ENCODE data around the gene ZNF821.
"Not testable (repeated sequence)": the region's sequence is repeated elsewhere in the genome, so short reads cannot be mapped to it uniquely, and the experiment has no call there.

The ZNF821 gene

GRCh38 chr16:71915350-71915749 is 31.4 kb upstream of the ZNF821 start:
- no peak for DNase-seq (ENCODE audit: low read depth, low spot score)
- Histone ChIP-seq H3K9me3 (ENCODE audit: insufficient read depth, low read length) (peaks cover 12% of the 10 kb centered on the region), H3K27me3 (ENCODE audit: insufficient read depth, insufficient read length) (no peaks in the 10 kb centered on the region), H3K4me3 (ENCODE audit: insufficient read length, low read depth) (no peak overlapping the region), H3K9ac (ENCODE audit: insufficient read length, low read depth) (no peak overlapping the region), H3K4me1 (ENCODE audit: insufficient read depth, insufficient read length) (peaks cover 3% of the 10 kb centered on the region), H3K36me3 (ENCODE audit: insufficient read depth, insufficient read length, low read length) (peaks cover 70% of the 10 kb centered on the region)
- TF ChIP-seq SUZ12 (IDR thresholded peaks at IDR 0.05; ENCODE audit: extremely low read depth, insufficient read depth, insufficient read length): no peak
- no peak for TF ChIP-seq ZNF274 (IDR thresholded peaks at IDR 0.05; ENCODE audit: low read depth, low read length)
- TF ChIP-seq YY1 (IDR thresholded peaks at IDR 0.05; ENCODE audit: insufficient read depth, insufficient read length): no peak

GRCh38 chr16:71914802-71915201 is 30.8 kb upstream of the ZNF821 start:
- TF ChIP-seq ZNF274 (IDR thresholded peaks at IDR 0.05; ENCODE audit: low read depth, low read length): no peak
- TF ChIP-seq SUZ12 (IDR thresholded peaks at IDR 0.05; ENCODE audit: extremely low read depth, insufficient read depth, insufficient read length): no peak
- no peak for TF ChIP-seq YY1 (IDR thresholded peaks at IDR 0.05; ENCODE audit: insufficient read depth, insufficient read length)
- Histone ChIP-seq H3K9me3 (ENCODE audit: insufficient read depth, low read length) (peaks cover 12% of the 10 kb centered on the region), H3K4me3 (ENCODE audit: insufficient read length, low read depth) (no peak overlapping the region), H3K9ac (ENCODE audit: insufficient read length, low read depth) (no peak overlapping the region), H3K4me1 (ENCODE audit: insufficient read depth, insufficient read length) (peaks cover 3% of the 10 kb centered on the region), H3K27me3 (ENCODE audit: insufficient read depth, insufficient read length) (no peaks in the 10 kb centered on the region), H3K36me3 (ENCODE audit: insufficient read depth, insufficient read length, low read length) (peaks cover 64% of the 10 kb centered on the region)
- no peak for DNase-seq (ENCODE audit: low read depth, low spot score)

- Histone ChIP-seq H3K4me1 (ENCODE audit: insufficient read depth, insufficient read length) (peaks cover 3% of the 10 kb centered on the region), H3K27me3 (ENCODE audit: insufficient read depth, insufficient read length) (no peaks in the 10 kb centered on the region), H3K36me3 (ENCODE audit: insufficient read depth, insufficient read length, low read length) (peaks cover 57% of the 10 kb centered on the region), H3K9me3 (ENCODE audit: insufficient read depth, low read length) (no peaks in the 10 kb centered on the region), H3K4me3 (ENCODE audit: insufficient read length, low read depth) (no peak overlapping the region), H3K9ac (ENCODE audit: insufficient read length, low read depth) (no peak overlapping the region)
- no peak for DNase-seq (ENCODE audit: low read depth, low spot score)
- TF ChIP-seq SUZ12 (IDR thresholded peaks at IDR 0.05; ENCODE audit: extremely low read depth, insufficient read depth, insufficient read length): no peak
- no peak for TF ChIP-seq YY1 (IDR thresholded peaks at IDR 0.05; ENCODE audit: insufficient read depth, insufficient read length)
- no peak for TF ChIP-seq ZNF274 (IDR thresholded peaks at IDR 0.05; ENCODE audit: low read depth, low read length)
Measured at GRCh38 chr16:71912534-71913275, 28.7 kb upstream of the ZNF821 start.

GRCh38 chr16:71911121-71911520 is 27.1 kb upstream of the ZNF821 start:
- Histone ChIP-seq H3K27me3 (ENCODE audit: insufficient read depth, insufficient read length) (no peaks in the 10 kb centered on the region), H3K9me3 (ENCODE audit: insufficient read depth, low read length) (no peaks in the 10 kb centered on the region)

GRCh38 chr16:71905765-71906164 is 21.8 kb upstream of the ZNF821 start:
- not testable (repeated sequence) for H3K27me3 ChIP-seq (ENCODE audit: insufficient read depth, insufficient read length); H3K9ac ChIP-seq (ENCODE audit: insufficient read length, low read depth); DNase-seq (ENCODE audit: low read depth, low spot score); H3K9me3 ChIP-seq (ENCODE audit: insufficient read depth, low read length); H3K4me3 ChIP-seq (ENCODE audit: insufficient read length, low read depth); H3K4me1 ChIP-seq (ENCODE audit: insufficient read depth, insufficient read length)
- peaks cover 34% of the 10 kb centered on the region for H3K36me3 ChIP-seq (ENCODE audit: insufficient read depth, insufficient read length, low read length)

More at GRCh38 chr16:71911121-71911520, 27.1 kb upstream of the ZNF821 start:
- Histone ChIP-seq H3K4me3 (ENCODE audit: insufficient read length, low read depth) (no peak overlapping the region), H3K36me3 (ENCODE audit: insufficient read depth, insufficient read length, low read length) (peaks cover 42% of the 10 kb centered on the region), H3K4me1 (ENCODE audit: insufficient read depth, insufficient read length) (peaks cover 3% of the 10 kb centered on the region), H3K9ac (ENCODE audit: insufficient read length, low read depth) (no peak overlapping the region)
- no peak for DNase-seq (ENCODE audit: low read depth, low spot score)
- no peak for TF ChIP-seq SUZ12 (IDR thresholded peaks at IDR 0.05; ENCODE audit: extremely low read depth, insufficient read depth, insufficient read length)
- no peak for TF ChIP-seq YY1 (IDR thresholded peaks at IDR 0.05; ENCODE audit: insufficient read depth, insufficient read length)
- TF ChIP-seq ZNF274 (IDR thresholded peaks at IDR 0.05; ENCODE audit: low read depth, low read length): no peak

GRCh38 chr16:71904239-71904638 is 20.3 kb upstream of the ZNF821 start:
- no peaks in the 10 kb centered on the region for H3K27me3 ChIP-seq (ENCODE audit: insufficient read depth, insufficient read length)
- DNase-seq (ENCODE audit: low read depth, low spot score): no peak
- TF ChIP-seq YY1 (IDR thresholded peaks at IDR 0.05; ENCODE audit: insufficient read depth, insufficient read length) (no peak), ZNF274 (IDR thresholded peaks at IDR 0.05; ENCODE audit: low read depth, low read length) (no peak), SUZ12 (IDR thresholded peaks at IDR 0.05; ENCODE audit: extremely low read depth, insufficient read depth, insufficient read length) (no peak)
- H3K9ac ChIP-seq (ENCODE audit: insufficient read length, low read depth): no peak overlapping the region
- peaks cover 30% of the 10 kb centered on the region for H3K36me3 ChIP-seq (ENCODE audit: insufficient read depth, insufficient read length, low read length)
- no peaks in the 10 kb centered on the region for H3K4me1 ChIP-seq (ENCODE audit: insufficient read depth, insufficient read length)
- no peak overlapping the region for H3K4me3 ChIP-seq (ENCODE audit: insufficient read length, low read depth)
- H3K9me3 ChIP-seq (ENCODE audit: insufficient read depth, low read length): no peaks in the 10 kb centered on the region

- Histone ChIP-seq H3K9me3 (ENCODE audit: insufficient read depth, low read length) (no peaks in the 10 kb centered on the region), H3K4me1 (ENCODE audit: insufficient read depth, insufficient read length) (no peaks in the 10 kb centered on the region), H3K36me3 (ENCODE audit: insufficient read depth, insufficient read length, low read length) (peaks cover 28% of the 10 kb centered on the region), H3K27me3 (ENCODE audit: insufficient read depth, insufficient read length) (no peaks in the 10 kb centered on the region), H3K4me3 (ENCODE audit: insufficient read length, low read depth) (no peak overlapping the region), H3K9ac (ENCODE audit: insufficient read length, low read depth) (no peak overlapping the region)
- TF ChIP-seq SUZ12 (IDR thresholded peaks at IDR 0.05; ENCODE audit: extremely low read depth, insufficient read depth, insufficient read length) (no peak), ZNF274 (IDR thresholded peaks at IDR 0.05; ENCODE audit: low read depth, low read length) (no peak)
- DNase-seq (ENCODE audit: low read depth, low spot score): no peak
Measured at GRCh38 chr16:71903608-71904007, 19.6 kb upstream of the ZNF821 start.

All from NT2/D1 (cell line).